ENCODE measurements around the gene TRIO.
A peak's percentile ranks its signal among the peaks of the same experiment; 100 is the strongest.
"Not testable (repeated sequence)": the region's sequence is repeated elsewhere in the genome, so short reads cannot be mapped to it uniquely, and the experiment has no call there.

Gene TRIO

GRCh38 chr5:14420101-14420811, 277.1 kb downstream of the TRIO start:
- DNase-seq: no peak

DNA sequence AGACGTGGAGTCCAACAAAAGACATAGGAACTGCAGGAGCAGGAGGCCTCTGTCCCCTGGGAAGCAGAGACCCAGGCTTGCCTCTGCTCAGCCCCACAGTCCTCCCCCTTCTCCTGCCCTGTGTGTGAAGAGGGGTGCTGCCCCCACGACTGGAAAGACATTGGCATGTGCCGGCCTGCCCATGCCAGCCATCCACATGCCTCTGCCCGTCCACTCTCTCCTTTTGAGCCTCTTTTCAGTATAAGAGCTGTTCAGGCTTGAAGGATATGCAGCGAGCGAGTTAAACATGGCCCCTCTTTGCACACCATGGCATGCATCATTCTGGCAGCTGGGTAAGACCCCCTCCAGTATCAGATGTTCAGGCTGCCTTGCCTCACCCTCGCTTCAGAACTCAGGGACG, 278.7 kb downstream of the TRIO start:
- no peak for DNase-seq

- DNase-seq: no peak
Measured at GRCh38 chr5:14424011-14424685, 281.0 kb downstream of the TRIO start.

GRCh38 chr5:14425559-14425958, 282.4 kb downstream of the TRIO start:
- DNase-seq: no peak

DNA sequence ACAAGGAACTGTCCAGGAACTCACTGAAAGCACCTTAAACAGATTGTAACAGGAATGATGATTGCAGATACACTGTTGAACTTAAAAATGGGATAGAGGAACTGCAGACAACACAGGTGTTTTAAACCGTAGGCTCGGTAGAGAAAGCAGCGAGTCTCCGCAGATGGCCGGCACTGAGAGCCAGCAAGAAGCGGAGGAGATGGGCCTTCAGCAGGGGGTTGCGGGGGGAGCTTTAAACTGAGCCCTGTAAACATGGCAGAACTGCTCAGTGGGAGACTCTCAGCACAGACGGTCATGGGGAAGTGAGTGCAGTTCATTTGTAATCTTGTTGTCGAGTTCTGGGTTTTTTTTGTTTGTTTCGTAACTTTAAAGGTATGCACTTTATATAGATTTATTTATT, 283.4 kb downstream of the TRIO start:
- no peak for DNase-seq

DNA sequence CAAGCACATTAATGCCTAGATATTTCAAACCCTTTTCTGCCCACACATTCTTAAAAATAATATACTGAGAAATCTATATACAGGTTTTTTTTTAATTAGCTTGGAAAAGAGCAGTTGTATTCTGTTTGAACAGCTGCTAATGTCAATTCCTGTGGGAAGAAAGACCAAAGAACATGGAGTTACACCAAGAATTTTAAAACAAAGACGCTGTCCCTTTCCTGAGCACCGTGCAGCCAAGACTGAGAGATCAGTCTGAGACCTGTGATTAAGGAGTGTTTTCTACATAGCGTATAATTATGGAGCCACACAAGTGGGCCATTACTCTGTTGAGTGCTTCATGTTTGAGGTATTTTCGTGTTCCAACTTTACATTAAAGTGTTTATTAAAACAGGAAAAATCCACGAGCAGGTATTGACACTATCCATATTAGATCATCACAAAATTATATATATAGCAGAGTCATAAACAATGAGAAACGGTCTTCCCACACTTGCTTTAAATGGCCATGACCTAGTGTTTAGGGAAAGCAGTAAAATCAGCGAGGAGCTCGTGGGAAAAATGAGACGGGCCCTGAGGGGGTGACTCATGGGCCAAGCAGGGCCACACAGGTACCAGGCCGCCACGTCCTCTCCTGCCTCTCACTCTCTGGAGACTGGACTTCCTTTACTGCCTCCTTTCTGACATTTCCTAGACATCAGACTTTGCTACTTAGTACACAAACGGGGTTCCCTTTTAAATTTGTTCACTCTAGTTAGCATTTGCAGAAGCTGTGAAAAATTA, 285.4 kb downstream of the TRIO start:
- peak; percentile 10 for DNase-seq

DNA sequence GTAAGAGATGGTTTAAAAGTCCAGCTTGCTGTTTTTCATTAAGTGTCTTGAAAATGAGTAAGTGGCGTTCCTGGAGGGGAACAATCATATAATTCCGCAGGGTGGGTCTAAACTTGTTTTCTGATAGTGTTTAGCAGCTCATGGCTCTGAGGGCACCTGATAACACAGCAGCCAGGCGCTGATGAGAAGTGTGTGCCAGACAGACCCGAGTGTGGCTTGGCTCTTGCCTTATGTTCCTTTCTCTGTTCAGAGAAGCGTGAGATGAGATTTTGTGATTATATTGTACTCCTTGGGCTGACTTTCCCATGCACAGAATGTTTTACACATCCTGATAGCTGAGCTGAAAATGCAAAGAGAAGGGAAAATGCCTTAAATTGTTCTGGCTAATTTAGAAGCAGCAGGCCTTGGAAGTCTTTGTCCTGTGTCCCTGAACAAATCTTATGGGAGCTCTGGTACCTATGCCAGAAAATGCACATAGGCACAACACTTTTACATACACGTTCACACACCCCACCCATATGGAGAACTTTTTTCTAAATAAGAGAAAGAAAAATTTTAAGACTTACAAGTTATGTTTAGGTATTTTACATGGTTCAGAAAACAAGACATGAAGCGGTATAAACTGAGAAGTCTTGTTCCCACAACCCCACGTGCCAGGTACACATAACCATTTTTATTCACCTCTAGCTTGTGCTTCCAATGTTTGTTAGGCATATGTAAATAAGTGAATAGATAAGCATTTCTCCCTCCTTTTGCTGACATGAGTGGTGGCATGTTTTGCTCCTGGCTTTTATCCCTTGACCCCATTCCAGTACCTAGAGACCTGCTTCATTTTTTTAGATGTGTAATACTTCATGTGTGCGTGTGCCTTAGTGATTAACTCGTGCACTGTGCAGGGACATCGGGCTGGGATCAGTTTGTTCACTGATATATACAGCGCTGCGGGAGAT, 286.2 kb downstream of the TRIO start:
- no peak for DNase-seq

GRCh38 chr5:14431534-14431933, 288.4 kb downstream of the TRIO start:
- DNase-seq: no peak

GRCh38 chr5:14432931-14433589, 289.9 kb downstream of the TRIO start:
- no peak for DNase-seq

DNA sequence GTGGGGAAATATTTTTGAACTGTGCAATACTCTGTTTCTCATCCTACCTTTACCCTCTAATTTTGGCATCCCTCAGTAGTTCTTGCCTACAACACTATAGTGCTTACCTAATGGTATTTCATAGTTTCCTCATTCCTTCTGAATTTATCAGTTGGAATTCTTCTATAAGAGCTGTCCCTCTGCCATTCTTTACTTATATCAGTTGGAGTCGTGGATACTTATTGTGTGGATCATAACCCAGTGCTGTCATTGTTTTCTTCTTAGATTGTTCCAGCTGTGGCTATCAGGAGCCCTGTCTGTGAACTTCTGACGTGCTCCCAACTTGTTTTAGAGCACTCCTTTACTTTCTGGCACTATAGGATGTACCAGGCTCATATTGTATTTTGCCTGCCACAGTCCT, 292.3 kb downstream of the TRIO start:
- DNase-seq: no peak

GRCh38 chr5:14436122-14436521, 293.0 kb downstream of the TRIO start:
- not testable (repeated sequence) for DNase-seq

DNA sequence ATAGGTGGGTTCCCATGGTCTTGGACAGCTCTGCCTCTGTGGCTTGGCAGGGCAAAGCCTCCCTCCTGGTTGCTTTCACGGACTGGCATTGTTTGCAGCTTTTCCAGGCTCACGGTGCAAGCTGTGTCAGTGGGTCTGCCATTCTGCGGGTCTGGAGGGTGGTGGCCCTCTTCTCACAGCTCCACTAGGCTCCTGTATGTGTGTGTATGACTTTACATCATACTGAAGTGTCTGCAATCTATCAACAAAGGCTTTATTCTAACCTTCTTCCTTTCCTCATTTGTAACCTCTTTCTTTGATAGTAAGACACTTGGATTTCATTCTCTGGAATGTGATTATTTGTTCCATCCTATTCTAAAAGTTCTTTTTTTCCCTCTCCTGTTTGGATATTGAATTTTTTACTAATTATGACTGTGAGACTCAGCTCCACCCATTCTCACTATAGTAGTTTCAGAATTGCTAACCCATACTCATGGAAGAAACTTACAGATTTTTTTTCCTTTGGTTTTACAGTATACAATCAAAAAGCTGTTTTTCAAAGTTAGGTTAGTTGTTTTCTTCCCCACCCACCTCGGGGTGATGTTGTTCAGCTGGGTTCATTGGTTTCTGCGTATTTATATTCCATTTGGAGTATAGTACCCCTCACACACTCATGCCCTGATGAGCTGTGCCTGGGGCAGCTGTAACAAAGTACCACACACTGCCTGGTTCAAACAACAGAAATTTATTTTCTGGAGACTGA, 293.8 kb downstream of the TRIO start:
- DNase-seq: no peak

DNA sequence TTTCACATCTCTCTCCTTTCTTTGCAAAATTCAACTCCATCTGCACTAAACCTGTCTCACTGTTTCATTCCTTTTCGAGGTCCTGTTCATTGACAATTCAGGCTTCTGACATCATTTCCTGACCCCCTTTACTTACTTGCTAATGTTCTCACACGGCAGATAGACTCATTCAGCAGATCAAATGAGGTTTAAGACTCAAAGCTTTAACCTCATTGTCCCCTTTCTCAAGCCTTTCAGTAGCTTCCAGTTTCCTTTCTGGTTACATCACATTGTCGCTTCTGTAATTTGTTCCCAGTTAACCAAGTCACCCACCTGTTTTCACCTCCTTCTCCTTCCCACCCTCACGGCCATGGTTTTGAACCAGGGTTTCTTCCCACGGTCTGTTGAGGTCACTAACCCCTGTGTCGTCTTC, 295.1 kb downstream of the TRIO start:
- no peak for DNase-seq

GRCh38 chr5:14439087-14439871, 296.1 kb downstream of the TRIO start:
- DNase-seq: no peak

GRCh38 chr5:14440223-14440581, 297.1 kb downstream of the TRIO start:
- DNase-seq: no peak

DNA sequence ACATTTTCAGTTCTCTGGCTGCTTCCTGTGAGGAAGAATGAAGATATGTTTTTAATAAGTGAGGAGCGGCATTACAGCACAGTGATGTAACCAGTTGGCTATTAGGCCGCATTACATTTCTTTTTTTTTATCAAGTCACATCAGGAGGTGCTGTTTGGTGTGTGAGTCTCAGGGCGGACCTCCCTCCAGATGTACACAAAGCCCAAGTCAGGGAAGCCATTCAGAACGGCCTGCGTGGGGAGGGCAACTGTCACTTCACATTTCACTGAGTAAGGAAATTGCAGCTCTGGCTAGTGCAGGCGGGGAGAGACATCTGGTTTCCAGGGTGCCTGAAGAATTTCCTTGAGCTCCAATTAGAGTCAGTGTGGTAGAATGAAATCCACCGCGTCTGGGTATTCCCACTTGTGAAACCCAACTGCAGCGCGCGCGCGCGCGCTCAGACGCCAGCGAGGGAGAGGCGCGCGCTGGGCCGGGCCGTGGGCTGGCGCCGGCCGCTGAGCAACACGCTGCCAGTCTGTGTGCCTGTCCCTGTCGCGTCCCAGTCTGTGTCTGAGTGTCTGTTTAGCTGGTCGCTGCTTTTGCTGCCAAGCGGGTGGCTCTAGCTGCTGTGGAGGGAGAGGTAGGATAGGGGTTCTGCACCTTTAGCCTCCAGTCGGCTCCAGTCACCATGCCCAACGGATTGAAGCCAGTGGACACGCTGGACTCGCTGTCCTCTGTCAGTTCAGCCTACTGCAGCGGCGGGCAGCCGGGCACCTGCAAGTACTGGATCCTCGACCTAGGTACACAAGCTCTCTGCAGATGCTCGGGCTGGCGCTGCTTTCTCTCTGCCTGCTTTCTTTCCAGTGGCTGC, 297.7 kb downstream of the TRIO start:
- DNase-seq: peak; percentile 36

DNA sequence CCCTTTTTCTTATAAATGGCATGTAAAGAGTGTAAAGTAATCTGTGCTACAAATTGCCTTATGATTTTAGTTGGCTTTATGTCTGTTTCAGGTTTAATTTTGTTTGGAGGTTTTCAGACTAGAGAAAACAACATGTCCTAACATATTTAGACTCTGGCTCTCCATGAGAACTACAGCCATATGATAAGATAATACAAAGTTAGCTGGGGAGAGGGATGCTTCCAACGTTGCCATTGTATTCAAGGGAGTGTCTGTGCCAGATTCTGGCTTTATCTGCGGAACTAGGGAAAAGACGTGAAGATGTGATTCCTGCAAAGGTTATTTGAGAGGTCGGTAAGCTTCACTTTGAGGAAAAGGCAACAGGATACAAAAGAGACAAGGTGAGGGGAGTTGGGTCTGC, 298.5 kb downstream of the TRIO start:
- DNase-seq: no peak

DNA sequence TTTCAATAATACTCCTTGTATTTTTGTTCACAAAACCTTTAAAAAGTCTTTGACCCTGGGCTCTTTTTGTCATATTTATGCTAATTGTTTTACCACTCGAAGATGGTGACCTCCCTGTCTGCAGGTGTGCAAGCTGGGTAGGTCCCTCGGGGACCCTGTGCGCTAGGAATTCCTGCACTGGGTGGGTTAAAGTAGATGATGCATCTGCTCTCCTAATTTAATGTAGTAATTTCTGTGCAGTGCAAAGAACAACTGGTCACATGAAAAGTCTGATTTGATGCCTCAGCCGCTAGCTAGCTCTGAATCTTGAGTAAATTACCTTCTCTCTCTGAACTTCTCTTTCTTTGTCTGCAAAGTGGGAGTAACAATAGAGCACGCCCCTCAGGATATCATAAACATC, 299.4 kb downstream of the TRIO start:
- no peak for DNase-seq

DNA sequence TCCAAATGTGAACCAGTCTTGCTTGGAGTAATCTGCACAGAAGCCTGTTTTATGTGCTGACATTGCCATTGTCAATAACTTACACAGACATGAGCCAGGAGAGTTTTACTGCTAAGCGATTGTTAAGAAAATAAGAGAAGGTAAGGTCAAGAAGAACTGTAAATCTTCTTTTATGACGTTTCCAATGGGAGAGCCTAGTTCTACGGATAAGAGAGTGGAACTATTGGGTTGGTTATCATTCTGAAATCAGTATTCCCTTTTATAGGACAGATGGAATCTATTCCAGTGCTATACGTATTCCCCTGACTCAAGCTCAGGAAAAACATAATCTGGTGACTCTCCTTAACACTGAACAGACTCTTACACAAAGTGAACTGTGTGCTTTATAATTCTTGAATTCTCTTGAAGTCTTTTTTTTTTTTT, 300.5 kb downstream of the TRIO start:
- no peak for DNase-seq

GRCh38 chr5:14444161-14444560, 301.0 kb downstream of the TRIO start:
- DNase-seq: no peak
